ENCODE data around the gene CDCA3. TPM values are rescaled to one million over a fixed set of nuclear protein-coding genes. Genes with fewer than 3 reads are reported as not detected.
"Not testable (repeated sequence)": the region's sequence is repeated elsewhere in the genome, so short reads cannot be mapped to it uniquely, and the experiment has no call there.

Gene CDCA3
- total RNA-seq, 2 experiments from 2014 or later = 74.6 to 83.8 TPM

DNA sequence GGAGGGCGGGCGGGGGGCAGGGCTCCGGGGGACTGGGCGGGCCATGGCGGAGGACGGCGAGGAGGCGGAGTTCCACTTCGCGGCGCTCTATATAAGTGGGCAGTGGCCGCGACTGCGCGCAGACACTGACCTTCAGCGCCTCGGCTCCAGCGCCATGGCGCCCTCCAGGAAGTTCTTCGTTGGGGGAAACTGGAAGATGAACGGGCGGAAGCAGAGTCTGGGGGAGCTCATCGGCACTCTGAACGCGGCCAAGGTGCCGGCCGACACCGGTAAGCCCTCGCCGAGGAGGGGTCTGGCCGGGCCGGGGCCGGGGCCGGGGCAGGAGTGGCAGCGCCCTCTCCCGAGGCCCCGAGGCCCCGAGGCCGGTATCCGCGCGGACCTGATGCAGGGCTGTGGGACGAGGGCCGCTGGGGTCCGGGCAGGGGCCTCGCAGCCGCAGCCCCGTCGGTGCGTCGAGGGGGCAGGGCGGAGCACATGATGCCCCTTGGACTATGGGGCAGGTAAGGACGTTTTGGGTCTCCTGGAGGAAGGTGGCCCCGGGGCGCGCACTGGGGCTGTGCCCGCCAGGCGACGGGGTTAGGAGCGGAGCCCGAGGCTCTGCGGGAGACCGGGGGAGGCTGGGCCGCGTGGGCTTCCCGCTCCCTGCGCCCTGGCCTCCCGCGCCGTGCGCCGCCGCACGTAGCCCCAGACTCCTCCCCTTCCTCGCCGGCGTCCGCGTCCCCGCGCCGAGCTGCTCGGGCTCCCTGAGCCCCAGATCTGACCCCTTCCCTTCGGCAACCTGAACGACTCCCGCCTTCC lies 16.5 kb upstream of the CDCA3 start, which contains the start of gene TPI1:
TPI1 (plus strand) TSS at position 119 of the 798 bp plus-strand sequence; CDS start at position 155, 36 bp downstream.
- ChIA-PET CTCF (interaction anchor here (1.3 to 9.5 kb wide), 8 partner anchors 11 to 115 kb away, joined by 3 to 124 read pairs (median 6); partner anchors contain the start of genes CDCA3, MLF2, PTMS and USP5), POLR2A (interaction anchor here (0.7 to 13.0 kb wide), 29 partner anchors 8 to 333 kb away, joined by 3 to 218 read pairs (median 4); partner anchors contain the start of genes C12orf57, CDCA3, GAPDH and GNB3)
- H3K9me3 Mint-ChIP-seq = no peaks in the 10 kb centered on the region
- peaks cover 55% of the 10 kb centered on the region for H3K4me1 Mint-ChIP-seq (ENCODE audit: low read depth)
- peaks cover 73% of the 10 kb centered on the region for H3K36me3 Mint-ChIP-seq (ENCODE audit: low read depth)
- intact Hi-C loops (cut with micrococcal nuclease) = no loop called here
- H3K27me3 Mint-ChIP-seq = no peaks in the 10 kb centered on the region
- peak within 1 kb of the TSS; percentile 97 for H3K27ac Mint-ChIP-seq
- TF ChIP-seq, protein P1, sequence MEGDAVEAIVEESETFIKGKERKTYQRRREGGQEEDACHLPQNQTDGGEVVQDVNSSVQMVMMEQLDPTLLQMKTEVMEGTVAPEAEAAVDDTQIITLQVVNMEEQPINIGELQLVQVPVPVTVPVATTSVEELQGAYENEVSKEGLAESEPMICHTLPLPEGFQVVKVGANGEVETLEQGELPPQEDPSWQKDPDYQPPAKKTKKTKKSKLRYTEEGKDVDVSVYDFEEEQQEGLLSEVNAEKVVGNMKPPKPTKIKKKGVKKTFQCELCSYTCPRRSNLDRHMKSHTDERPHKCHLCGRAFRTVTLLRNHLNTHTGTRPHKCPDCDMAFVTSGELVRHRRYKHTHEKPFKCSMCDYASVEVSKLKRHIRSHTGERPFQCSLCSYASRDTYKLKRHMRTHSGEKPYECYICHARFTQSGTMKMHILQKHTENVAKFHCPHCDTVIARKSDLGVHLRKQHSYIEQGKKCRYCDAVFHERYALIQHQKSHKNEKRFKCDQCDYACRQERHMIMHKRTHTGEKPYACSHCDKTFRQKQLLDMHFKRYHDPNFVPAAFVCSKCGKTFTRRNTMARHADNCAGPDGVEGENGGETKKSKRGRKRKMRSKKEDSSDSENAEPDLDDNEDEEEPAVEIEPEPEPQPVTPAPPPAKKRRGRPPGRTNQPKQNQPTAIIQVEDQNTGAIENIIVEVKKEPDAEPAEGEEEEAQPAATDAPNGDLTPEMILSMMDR (IDR thresholded peaks at IDR 0.05) = no peak
- peak; percentile 74 for ATAC-seq
- H3K4me3 Mint-ChIP-seq = peak within 1 kb of the TSS; percentile 91
- DNase-seq = peak; percentile 84

DNA sequence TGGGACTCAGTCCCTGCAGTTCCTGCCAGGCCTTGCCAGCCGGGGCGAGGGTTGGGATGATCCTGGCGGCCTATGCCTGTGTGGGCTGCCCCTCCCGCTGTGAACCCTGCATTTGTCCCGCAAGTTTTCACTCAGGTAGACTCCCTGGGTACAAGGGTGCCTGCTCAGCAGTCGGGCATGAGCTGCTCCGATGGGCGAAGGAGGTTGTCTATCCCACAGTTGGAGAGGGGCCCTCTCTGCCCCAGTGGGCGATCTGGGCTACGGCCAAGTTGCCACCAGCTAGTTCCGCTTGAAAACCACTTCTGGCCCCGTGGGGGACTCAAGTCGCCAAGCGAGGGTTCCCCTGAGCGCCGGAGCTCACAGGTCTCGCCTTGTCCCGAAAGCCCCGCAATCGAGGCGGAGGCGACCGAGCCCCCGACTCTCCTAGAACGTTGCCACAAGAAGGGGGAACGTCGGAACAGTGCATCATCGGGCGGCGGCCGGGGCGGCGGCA lies 15.9 kb upstream of the CDCA3 start:
- Mint-ChIP-seq H3K27ac (peak overlapping the region; percentile 97), H3K27me3 (no peaks in the 10 kb centered on the region), H3K4me3 (peak overlapping the region; percentile 91), H3K9me3 (no peaks in the 10 kb centered on the region), H3K36me3 (ENCODE audit: low read depth) (peaks cover 72% of the 10 kb centered on the region), H3K4me1 (ENCODE audit: low read depth) (peaks cover 51% of the 10 kb centered on the region)
- peak; percentile 6 for ATAC-seq
- intact Hi-C loops (cut with micrococcal nuclease) = no loop called here
- no peak for DNase-seq
- TF ChIP-seq, protein P1 (IDR thresholded peaks at IDR 0.05) = no peak
- POLR2A ChIA-PET = interaction anchor here (0.6 to 13.0 kb wide), 28 partner anchors 8 to 333 kb away, joined by 3 to 218 read pairs (median 4); partner anchors contain the start of genes C12orf57, CDCA3, GAPDH and GNB3
- CTCF ChIA-PET = interaction anchor here (1.3 to 9.5 kb wide), 7 partner anchors 12 to 114 kb away, joined by 3 to 124 read pairs (median 6); partner anchors contain the start of genes CDCA3, MLF2, PTMS and USP5

DNA sequence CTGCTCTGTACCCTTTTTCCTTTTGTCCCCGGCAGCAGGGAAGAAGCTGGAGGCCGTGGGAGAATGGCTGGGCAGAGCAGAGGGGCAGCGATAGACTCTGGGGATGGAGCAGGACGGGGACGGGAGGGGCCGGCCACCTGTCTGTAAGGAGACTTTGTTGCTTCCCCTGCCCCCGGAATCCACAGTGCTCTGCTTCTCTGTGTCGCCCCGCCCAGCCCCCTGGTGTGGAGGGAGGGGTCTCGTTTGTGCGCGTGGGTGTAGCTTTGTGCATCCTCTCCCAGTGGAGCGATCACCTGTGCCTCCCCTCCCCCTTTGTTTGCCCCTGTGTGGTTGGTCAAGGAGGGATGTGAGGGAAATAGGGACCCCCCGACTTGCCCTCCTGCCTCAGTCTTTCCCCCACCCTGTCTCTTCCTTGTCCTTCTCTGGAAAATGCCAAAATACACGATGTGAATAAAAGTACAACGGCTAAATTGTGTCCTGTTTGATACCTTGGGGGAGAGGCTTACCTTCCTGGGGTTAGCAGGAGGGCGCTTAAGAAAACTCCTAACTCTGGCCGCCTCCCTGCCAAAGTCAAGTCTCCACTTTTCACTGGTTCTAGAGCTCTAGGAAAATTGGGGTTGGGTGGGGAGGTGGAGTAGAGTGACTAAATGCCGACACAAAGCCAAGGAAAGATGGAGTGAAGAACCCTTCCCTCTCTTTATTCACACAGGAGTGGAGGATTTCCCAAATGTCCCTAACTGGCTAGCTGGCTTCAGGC lies 15.3 kb upstream of the CDCA3 start:
- ChIA-PET CTCF (interaction anchor here (1.0 to 9.5 kb wide), 6 partner anchors 12 to 100 kb away, joined by 3 to 124 read pairs (median 6); partner anchors contain the start of genes CDCA3, PTMS and USP5), POLR2A (interaction anchor here (0.6 to 13.0 kb wide), 22 partner anchors 8 to 261 kb away, joined by 3 to 218 read pairs (median 4); partner anchors contain the start of genes C12orf57, CDCA3, GNB3 and MLF2)
- Mint-ChIP-seq H3K9me3 (no peaks in the 10 kb centered on the region), H3K4me3 (peak overlapping the region; percentile 91), H3K27me3 (no peaks in the 10 kb centered on the region), H3K4me1 (ENCODE audit: low read depth) (peaks cover 45% of the 10 kb centered on the region), H3K36me3 (ENCODE audit: low read depth) (peaks cover 69% of the 10 kb centered on the region), H3K27ac (peak overlapping the region; percentile 97)
- DNase-seq (peak; percentile 63), ATAC-seq (no peak)
- TF ChIP-seq, protein P1 (IDR thresholded peaks at IDR 0.05) = no peak
- intact Hi-C loops (cut with micrococcal nuclease) = no loop called here

DNA sequence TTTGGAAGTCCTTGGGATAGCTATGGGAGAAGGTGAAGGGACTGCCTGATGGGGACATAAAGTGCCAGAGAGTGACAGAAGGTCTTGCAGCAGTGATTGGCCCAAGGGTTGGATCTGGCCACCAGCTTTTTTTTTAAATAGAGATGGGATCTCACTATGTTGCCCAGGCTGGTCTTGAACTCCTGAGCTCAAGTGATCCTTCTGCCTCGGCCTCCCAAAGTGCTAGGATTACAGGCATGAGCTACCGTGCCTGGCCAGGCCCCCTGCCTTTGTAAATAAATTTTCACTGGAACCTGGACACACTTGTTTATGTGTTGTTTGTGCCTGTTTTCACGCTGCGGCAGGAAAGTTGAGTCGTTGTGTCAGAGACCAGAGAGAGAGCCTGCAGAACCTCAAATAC lies 14.2 kb upstream of the CDCA3 start:
- H3K27me3 Mint-ChIP-seq; H3K9me3 Mint-ChIP-seq; intact Hi-C loops (cut with micrococcal nuclease); H3K4me3 Mint-ChIP-seq; ATAC-seq; DNase-seq: not testable (repeated sequence)
- H3K27ac Mint-ChIP-seq = peak overlapping the region; percentile 23
- H3K4me1 Mint-ChIP-seq (ENCODE audit: low read depth) = peaks cover 35% of the 10 kb centered on the region
- ChIA-PET CTCF (interaction anchor here (0.7 to 9.5 kb wide), 6 partner anchors 7 to 99 kb away, joined by 3 to 124 read pairs (median 4); partner anchors contain the start of genes CDCA3, PTMS, SPSB2 and USP5), POLR2A (interaction anchor here (0.8 to 13.0 kb wide), 4 partner anchors 9 to 26 kb away, joined by 3 to 218 read pairs (median 4); partner anchors contain the start of genes CDCA3 and USP5)
- H3K36me3 Mint-ChIP-seq (ENCODE audit: low read depth) = peaks cover 69% of the 10 kb centered on the region

All from activated CD8-positive, alpha-beta T cell treated with anti-CD3 and anti-CD28 coated beads for 36 hours (primary cell).